ENCODE measurements around the gene SH3BP5.

The SH3BP5 gene

DNA sequence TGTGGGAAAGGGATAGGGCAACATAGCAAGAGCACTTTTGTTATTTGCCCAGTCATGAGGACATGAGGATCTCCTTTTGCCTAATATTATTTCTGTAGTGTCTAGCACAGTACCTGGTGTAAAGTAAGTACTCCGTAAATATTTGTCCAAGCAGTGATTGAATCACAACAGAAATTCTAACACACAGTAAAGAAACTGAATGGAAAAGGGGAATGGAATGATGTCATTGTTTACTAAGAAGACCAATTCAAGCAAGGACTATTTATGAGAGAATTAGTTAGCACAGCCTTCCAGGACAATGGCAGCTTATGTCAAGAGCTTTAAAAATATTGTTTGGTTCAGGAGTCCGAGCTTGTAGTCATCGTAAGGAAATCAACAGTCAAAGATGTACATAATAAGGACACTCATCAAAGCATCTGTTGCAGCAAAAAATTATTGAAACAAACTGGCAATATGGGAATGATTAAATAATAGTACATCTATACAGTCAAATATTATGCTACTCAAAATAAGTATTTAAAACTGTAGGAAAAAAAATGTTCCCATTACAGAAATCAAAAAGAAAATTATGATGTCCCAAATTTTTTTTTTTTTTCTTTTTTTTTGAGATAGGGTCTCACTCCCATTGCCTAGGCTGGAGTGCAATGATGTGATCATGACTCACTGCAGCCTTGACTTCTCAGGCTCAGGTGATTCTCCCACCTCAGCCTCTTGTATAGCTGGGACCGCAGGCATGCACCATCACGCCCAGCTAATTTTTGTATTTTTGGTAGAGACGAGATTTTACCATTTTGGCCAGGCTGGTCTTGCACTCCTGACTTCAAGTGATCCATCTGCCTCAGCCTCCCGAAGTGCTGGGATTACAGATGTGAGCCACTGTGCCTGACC lies 108.5 kb downstream of the SH3BP5 start:
- H3K4me3 ChIP-seq (ENCODE audit: control insufficient read depth, low read depth, low read length) = no peak overlapping the region
- DNase-seq (ENCODE audit: low read depth) = no peak
- no peak for TF ChIP-seq CTCF (IDR thresholded peaks at IDR 0.05; ENCODE audit: control insufficient read depth, insufficient read depth, low read depth, low read length, missing control alignments)

DNA sequence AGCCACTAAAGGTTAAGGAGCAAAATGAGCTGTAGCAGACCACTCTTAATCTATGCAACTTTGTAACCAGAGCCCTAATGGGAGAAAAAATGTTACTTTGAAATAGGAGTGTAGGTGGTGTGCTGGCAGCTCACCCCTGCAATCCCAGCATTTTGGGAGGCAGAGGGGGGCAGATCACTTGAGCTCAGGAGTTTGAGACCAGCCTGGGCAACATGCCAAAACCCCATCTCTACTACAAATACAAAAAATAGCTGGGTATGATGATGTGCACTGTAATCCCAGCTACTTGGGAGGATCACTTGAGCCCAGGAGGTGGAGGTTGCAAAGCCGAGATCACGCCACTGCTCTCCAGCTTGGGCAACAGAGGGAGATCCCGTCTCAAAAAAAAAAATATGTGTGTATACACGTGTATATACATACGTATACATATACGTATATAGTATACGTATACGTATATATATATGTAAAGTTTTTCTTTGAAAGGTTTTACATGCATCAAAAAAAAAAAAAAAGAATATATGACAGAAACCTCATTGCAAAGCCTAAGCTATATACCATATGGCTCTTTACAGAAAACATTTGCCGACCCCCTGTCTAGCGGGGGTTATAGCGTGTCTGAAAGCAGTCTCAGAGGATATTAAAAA lies 110.7 kb downstream of the SH3BP5 start:
- no peak for TF ChIP-seq CTCF (IDR thresholded peaks at IDR 0.05; ENCODE audit: control insufficient read depth, insufficient read depth, low read depth, low read length, missing control alignments)
- H3K4me3 ChIP-seq (ENCODE audit: control insufficient read depth, low read depth, low read length) = no peak overlapping the region
- DNase-seq (ENCODE audit: low read depth) = no peak

DNA sequence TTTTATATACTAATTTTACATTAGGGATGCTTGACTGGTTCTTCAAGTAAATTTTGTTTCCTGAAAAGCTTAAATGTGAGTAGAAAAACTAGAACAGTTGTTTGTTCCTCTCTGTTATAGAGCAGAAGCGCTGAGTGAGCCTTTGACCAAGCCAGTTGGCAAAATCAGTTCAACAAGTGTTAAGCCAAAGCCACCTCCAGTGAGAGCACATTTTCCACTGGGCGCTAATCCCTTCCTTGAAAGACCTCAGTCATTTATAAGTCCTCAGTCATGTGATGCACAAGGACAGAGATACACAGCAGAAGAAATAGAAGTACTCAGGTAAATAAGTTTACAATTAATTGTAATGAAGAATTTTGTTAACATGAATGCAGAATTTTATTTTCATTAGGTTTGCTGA lies 111.7 kb downstream of the SH3BP5 start:
- no peak for TF ChIP-seq CTCF (IDR thresholded peaks at IDR 0.05; ENCODE audit: control insufficient read depth, insufficient read depth, low read depth, low read length, missing control alignments)
- no peak overlapping the region for H3K4me3 ChIP-seq (ENCODE audit: control insufficient read depth, low read depth, low read length)
- no peak for DNase-seq (ENCODE audit: low read depth)

DNA sequence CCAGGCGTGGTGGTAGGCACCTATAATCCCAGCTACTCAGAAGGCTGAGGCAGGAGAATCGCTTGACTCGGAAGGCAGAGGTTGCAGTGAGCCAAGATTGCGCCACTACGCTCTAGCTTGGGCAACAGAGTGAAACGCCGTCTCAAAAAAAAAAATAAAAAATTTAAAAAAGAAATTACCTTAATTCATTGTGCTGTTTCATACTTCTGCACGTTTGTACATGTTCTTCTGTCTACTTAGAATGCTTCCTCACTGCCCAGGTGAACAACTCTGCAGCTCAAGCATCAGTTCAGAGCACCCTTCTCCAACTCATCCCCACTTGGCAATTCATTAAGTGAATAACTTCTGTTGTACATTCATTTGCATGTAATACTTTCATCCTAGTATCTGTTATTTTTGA lies 112.3 kb downstream of the SH3BP5 start:
- TF ChIP-seq CTCF (IDR thresholded peaks at IDR 0.05; ENCODE audit: control insufficient read depth, insufficient read depth, low read depth, low read length, missing control alignments) = no peak
- DNase-seq (ENCODE audit: low read depth) = no peak
- H3K4me3 ChIP-seq (ENCODE audit: control insufficient read depth, low read depth, low read length) = no peak overlapping the region

DNA sequence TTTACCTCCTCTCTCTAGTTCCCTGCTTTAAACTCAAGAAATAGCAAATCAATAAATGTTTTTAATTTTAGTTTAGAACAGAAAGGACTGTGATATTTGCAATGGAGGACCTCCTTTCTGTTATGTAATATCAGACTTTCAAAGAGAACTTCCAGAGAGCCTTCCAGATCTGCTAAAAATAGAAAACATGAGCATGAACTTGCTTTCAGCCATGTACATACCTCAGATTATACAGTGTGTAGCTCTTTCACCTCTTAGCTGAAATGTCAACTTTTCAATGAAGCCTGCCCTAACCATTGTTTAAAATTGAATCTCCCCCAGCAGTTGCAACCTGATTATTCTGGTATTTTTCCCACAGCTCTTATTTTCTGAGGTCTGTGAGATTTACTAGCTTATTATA lies 113.7 kb downstream of the SH3BP5 start:
- TF ChIP-seq CTCF (IDR thresholded peaks at IDR 0.05; ENCODE audit: control insufficient read depth, insufficient read depth, low read depth, low read length, missing control alignments) = no peak
- H3K4me3 ChIP-seq (ENCODE audit: control insufficient read depth, low read depth, low read length) = no peak overlapping the region
- DNase-seq (ENCODE audit: low read depth) = no peak

- no peak for DNase-seq (ENCODE audit: low read depth)
- TF ChIP-seq CTCF (IDR thresholded peaks at IDR 0.05; ENCODE audit: control insufficient read depth, insufficient read depth, low read depth, low read length, missing control alignments) = no peak
- H3K4me3 ChIP-seq (ENCODE audit: control insufficient read depth, low read depth, low read length) = no peak overlapping the region
Observed at GRCh38 chr3:15217841-15218267, 114.5 kb downstream of the SH3BP5 start.
